Astrocyte (in vitro differentiated cells and primary cell): ENCODE data around the gene TYSND1.

Experiments
- EZH2 ChIP-seq: IDR thresholded peaks from 2 replicates; pipeline ENCODE4 v1.6.1; 2012; ENCODE audit warnings: mild to moderate bottlenecking, low read length, inconsistent platforms; ENCODE audit not compliant: insufficient read depth
- TF ChIP-seq, protein P1 (sequence below): IDR thresholded peaks from 2 replicates; pipeline ENCODE4 v1.5.1; 2011; ENCODE audit warnings: low read depth, mild to moderate bottlenecking, inconsistent platforms, low read length, moderate library complexity; ENCODE audit not compliant: insufficient read depth

DNA sequence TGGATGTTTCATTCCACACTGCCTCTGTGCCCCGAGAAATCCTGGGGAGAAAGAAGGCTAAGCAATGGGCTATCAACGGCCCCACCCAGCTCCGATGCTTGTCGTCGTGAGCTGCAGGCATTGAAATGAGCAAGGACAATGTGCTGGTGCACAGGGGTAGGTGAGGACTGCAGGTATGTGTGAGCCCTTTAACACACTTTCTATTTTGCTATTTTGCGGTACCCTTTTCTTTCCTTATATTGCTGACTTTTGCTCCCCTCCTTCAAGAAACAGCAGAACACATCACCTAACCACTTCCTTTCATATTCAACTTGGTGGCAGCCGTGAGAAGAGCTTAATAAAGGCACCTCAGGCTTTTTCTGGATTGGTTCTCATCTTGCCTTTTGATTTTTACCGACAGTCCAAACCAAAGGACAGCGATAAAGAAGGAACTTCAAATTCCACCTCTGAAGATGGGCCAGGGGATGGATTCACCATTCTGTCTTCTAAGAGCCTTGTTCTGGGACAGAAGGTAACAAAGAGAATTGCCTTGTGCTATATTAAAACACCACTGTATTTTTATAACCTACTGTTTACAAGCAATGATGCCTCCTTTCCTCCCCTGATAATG, 53.1 kb downstream of the TYSND1 start:
- TF ChIP-seq, protein P1, sequence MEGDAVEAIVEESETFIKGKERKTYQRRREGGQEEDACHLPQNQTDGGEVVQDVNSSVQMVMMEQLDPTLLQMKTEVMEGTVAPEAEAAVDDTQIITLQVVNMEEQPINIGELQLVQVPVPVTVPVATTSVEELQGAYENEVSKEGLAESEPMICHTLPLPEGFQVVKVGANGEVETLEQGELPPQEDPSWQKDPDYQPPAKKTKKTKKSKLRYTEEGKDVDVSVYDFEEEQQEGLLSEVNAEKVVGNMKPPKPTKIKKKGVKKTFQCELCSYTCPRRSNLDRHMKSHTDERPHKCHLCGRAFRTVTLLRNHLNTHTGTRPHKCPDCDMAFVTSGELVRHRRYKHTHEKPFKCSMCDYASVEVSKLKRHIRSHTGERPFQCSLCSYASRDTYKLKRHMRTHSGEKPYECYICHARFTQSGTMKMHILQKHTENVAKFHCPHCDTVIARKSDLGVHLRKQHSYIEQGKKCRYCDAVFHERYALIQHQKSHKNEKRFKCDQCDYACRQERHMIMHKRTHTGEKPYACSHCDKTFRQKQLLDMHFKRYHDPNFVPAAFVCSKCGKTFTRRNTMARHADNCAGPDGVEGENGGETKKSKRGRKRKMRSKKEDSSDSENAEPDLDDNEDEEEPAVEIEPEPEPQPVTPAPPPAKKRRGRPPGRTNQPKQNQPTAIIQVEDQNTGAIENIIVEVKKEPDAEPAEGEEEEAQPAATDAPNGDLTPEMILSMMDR, result no peak
- no peak for TF ChIP-seq EZH2
